Left ventricle myocardium inferior (tissue), 1 donor: Measurements from ENCODE around the gene BTBD17. TPM values are rescaled to one million over a fixed set of nuclear protein-coding genes. Genes with fewer than 3 reads are reported as not detected.

ENCODE experiments used
- DNase-seq: peaks from one replicate; pipeline ENCODE4 v3.0.0-alpha.2; 2020
- H3K27ac ChIP-seq: fragments of 200-600 bp; replicated peaks from 2 replicates; pipeline ENCODE4 v1.8.0; 2021
- H3K27me3 ChIP-seq: fragments of 200-600 bp; 2 replicates; pipeline ENCODE4 v1.8.0; 2021; ENCODE audit warnings: low read depth
- H3K36me3 ChIP-seq: fragments of 200-600 bp; 2 replicates; pipeline ENCODE4 v1.8.0; 2021
- H3K4me1 ChIP-seq: fragments of 200-600 bp; 2 replicates; pipeline ENCODE4 v1.8.0; 2021
- H3K4me3 ChIP-seq: fragments of 200-600 bp; 2 replicates; pipeline ENCODE4 v1.8.0; 2021; ENCODE audit warnings: mild to moderate bottlenecking, moderate library complexity
- H3K9me3 ChIP-seq: fragments of 200-600 bp; replicated peaks from 2 replicates; pipeline ENCODE4 v1.8.0; 2021
- CTCF ChIP-seq: fragments of 200-600 bp; IDR thresholded peaks from 2 replicates; pipeline ENCODE4 v1.8.0; 2021; ENCODE audit warnings: antibody characterized with exemption, mild to moderate bottlenecking, borderline replicate concordance
- intact Hi-C: fragments of 100-400 bp; cut with micrococcal nuclease; formaldehyde crosslinking; loops from one replicate; pipeline ENCODE4 v1.11.0; 2022
- total RNA-seq: library from RNA; stranded (reverse); fragmentation: NEBNext Ultra II Directional; extraction: Animal tissue kit (Norgen Biotek cat#: 25700); gene quantifications from one replicate; pipeline ENCODE4 v1.2.1, GENCODE V29; 2021
- donor health status: DM: no; HTN: yes; CAD: no; lungs with severe emphysema.

Gene BTBD17
- total RNA-seq, 1 donor from 2014 or later: not detected

GRCh38 chr17:74373838-74374606, 12.4 kb upstream of the BTBD17 start:
- H3K4me1 ChIP-seq: peaks cover 11% of the 10 kb centered on the region
- H3K27ac ChIP-seq: peak overlapping the region; percentile 59
- intact Hi-C loops: no loop called here
- DNase-seq: peak; percentile 25
- H3K36me3 ChIP-seq: no peaks in the 10 kb centered on the region
- peaks cover 16% of the 10 kb centered on the region for H3K27me3 ChIP-seq
- no peak overlapping the region for H3K4me3 ChIP-seq
- no peak for TF ChIP-seq CTCF
- no peaks in the 10 kb centered on the region for H3K9me3 ChIP-seq

- no peak for DNase-seq
- TF ChIP-seq CTCF: no peak
- H3K27me3 ChIP-seq: peaks cover 25% of the 10 kb centered on the region
- intact Hi-C loops: no loop called here
- H3K36me3 ChIP-seq: no peaks in the 10 kb centered on the region
- H3K4me3 ChIP-seq: no peak overlapping the region
- H3K4me1 ChIP-seq: peaks cover 22% of the 10 kb centered on the region
- H3K9me3 ChIP-seq: no peaks in the 10 kb centered on the region
- H3K27ac ChIP-seq: no peak overlapping the region
Observed at GRCh38 chr17:74372426-74372825, 10.8 kb upstream of the BTBD17 start.

GRCh38 chr17:74371653-74372147, 10.0 kb upstream of the BTBD17 start:
- intact Hi-C loops: no loop called here
- Histone ChIP-seq H3K36me3 (no peaks in the 10 kb centered on the region), H3K27ac (no peak overlapping the region), H3K4me3 (no peak overlapping the region), H3K9me3 (no peaks in the 10 kb centered on the region), H3K4me1 (peaks cover 22% of the 10 kb centered on the region), H3K27me3 (peaks cover 25% of the 10 kb centered on the region)
- no peak for DNase-seq
- TF ChIP-seq CTCF: no peak

- Histone ChIP-seq H3K27ac (no peak overlapping the region), H3K27me3 (peaks cover 29% of the 10 kb centered on the region), H3K9me3 (no peaks in the 10 kb centered on the region), H3K36me3 (no peaks in the 10 kb centered on the region), H3K4me1 (peaks cover 22% of the 10 kb centered on the region), H3K4me3 (no peak overlapping the region)
- intact Hi-C loops: no loop called here
- TF ChIP-seq CTCF: no peak
- DNase-seq: no peak
Observed at GRCh38 chr17:74369665-74370490, 8.2 kb upstream of the BTBD17 start.

GRCh38 chr17:74369221-74369620, 7.6 kb upstream of the BTBD17 start:
- Histone ChIP-seq H3K4me3 (peak overlapping the region; percentile 35), H3K9me3 (no peaks in the 10 kb centered on the region), H3K36me3 (no peaks in the 10 kb centered on the region), H3K27me3 (peaks cover 29% of the 10 kb centered on the region), H3K27ac (no peak overlapping the region), H3K4me1 (peaks cover 20% of the 10 kb centered on the region)
- intact Hi-C loops: no loop called here
- DNase-seq: peak; percentile 62
- TF ChIP-seq CTCF: no peak
